PC-3 (cell line): Measurements from ENCODE around the gene LEMD2. TPM values are rescaled to one million over a fixed set of nuclear protein-coding genes. Genes with fewer than 3 reads are reported as not detected.

ENCODE experiments used
- ATAC-seq: fragments of 200-7000 bp; cut with Tn5 transposase; 2 replicates; pipeline ENCODE4 v1.9.1; 2020; ENCODE audit warnings: mild to moderate bottlenecking, moderate library complexity
- BruUV-seq: library from RNA; stranded (reverse); fragments of 400-500 nt; replicated peaks from 2 replicates; lab custom pipeline; 2021; lab: Mats Ljungman, UMichigan
- CTCF ChIA-PET: fragments of 300-600 bp; sonication (Branson Sonifier 250); formaldehyde crosslinking; loops from one replicate; lab custom pipeline; 2022; ENCODE audit warnings: antibody characterized with exemption; lab: Charles Lee
- POLR2A ChIA-PET: fragments of 300-600 bp; sonication (Branson Sonifier 250); formaldehyde crosslinking; loops from one replicate; lab custom pipeline; 2022; ENCODE audit warnings: antibody characterized with exemption; ENCODE audit not compliant: unreplicated experiment; lab: Charles Lee
- DNase-seq: peaks from one replicate; pipeline ENCODE4 v3.0.0-alpha.2; 2015
- H2AFZ ChIP-seq: fragments of 300-600 bp; sonication (generic); 2 replicates; pipeline ENCODE4 v1.6.0; 2016; ENCODE audit warnings: antibody characterized with exemption, low read length
- H3F3A ChIP-seq: fragments of 300-600 bp; sonication (generic); one replicate; pipeline ENCODE4 v1.6.0; 2017; ENCODE audit warnings: antibody characterized with exemption, low read length, control low read depth, mild to moderate bottlenecking; ENCODE audit not compliant: unreplicated experiment
- H3K27ac ChIP-seq: fragments of 300-600 bp; sonication (generic); 2 replicates; pipeline ENCODE4 v1.5.1; 2016; ENCODE audit warnings: mild to moderate bottlenecking, low read length
- H3K27me3 ChIP-seq: fragments of 300-600 bp; sonication (generic); 2 replicates; pipeline ENCODE4 v1.6.1; 2016; ENCODE audit warnings: low read length, mixed read lengths
- H3K36me3 ChIP-seq: fragments of 300-600 bp; sonication (generic); 2 replicates; pipeline ENCODE4 v1.6.1; 2016; ENCODE audit warnings: low read depth, mixed run types, low read length, mixed read lengths
- H3K4me1 ChIP-seq: fragments of 300-600 bp; sonication (generic); 2 replicates; pipeline ENCODE4 v1.5.1; 2016; ENCODE audit warnings: low read length; ENCODE audit not compliant: insufficient read depth
- H3K4me2 ChIP-seq: fragments of 300-600 bp; sonication (generic); 2 replicates; pipeline ENCODE4 v1.6.0; 2016; ENCODE audit warnings: low read length
- H3K4me3 ChIP-seq: fragments of 300-600 bp; sonication (generic); 2 replicates; pipeline ENCODE4 v1.5.1; 2016; ENCODE audit warnings: mild to moderate bottlenecking, low read length, mixed read lengths
- H3K79me2 ChIP-seq: fragments of 300-600 bp; sonication (generic); 2 replicates; pipeline ENCODE4 v1.6.1; 2017; ENCODE audit warnings: low read length, mixed read lengths
- H3K9ac ChIP-seq: fragments of 300-600 bp; sonication (generic); 2 replicates; pipeline ENCODE4 v1.6.0; 2016; ENCODE audit warnings: mild to moderate bottlenecking, low read length
- H3K9me2 ChIP-seq: fragments of 300-600 bp; sonication (generic); replicated peaks from 2 replicates; pipeline ENCODE4 v1.6.1; 2016; ENCODE audit warnings: mixed run types, low read length, mixed read lengths
- H3K9me3 ChIP-seq: fragments of 300-600 bp; sonication (generic); 2 replicates; pipeline ENCODE4 v1.6.1; 2016; ENCODE audit warnings: low read length, mixed read lengths
- H4K20me1 ChIP-seq: fragments of 300-600 bp; sonication (generic); 2 replicates; pipeline ENCODE4 v1.6.1; 2016; ENCODE audit warnings: low read length, mixed read lengths
- EZH2 ChIP-seq: fragments of 300-600 bp; sonication (generic); IDR thresholded peaks from one replicate; pipeline ENCODE4 v1.6.1; 2017; ENCODE audit warnings: antibody characterized with exemption, mild to moderate bottlenecking, low read length; ENCODE audit not compliant: unreplicated experiment
- EZH2phosphoT487 ChIP-seq: fragments of 300-600 bp; sonication (generic); IDR thresholded peaks from 2 replicates; pipeline ENCODE4 v1.6.1; 2018; ENCODE audit warnings: mild to moderate bottlenecking, antibody characterized with exemption, low read length, borderline replicate concordance
- intact Hi-C: fragments of 100-400 bp; cut with micrococcal nuclease; formaldehyde crosslinking; loops from 2 replicates; pipeline ENCODE4 v1.9.0; 2023
- total RNA-seq: library from RNA; depleted of rRNA; stranded (reverse); fragments of >200 nt; gene quantifications from 2 replicates; pipeline ENCODE4 v1.2.3, GENCODE V29; 2014
- TF ChIP-seq, protein P1 (sequence below): fragments of 300-600 bp; sonication (generic); conservative IDR thresholded peaks from 2 replicates; pipeline ENCODE4 v1.5.1; 2017; ENCODE audit warnings: antibody characterized with exemption, low read depth, mild to moderate bottlenecking, low read length

The LEMD2 gene
- total RNA-seq, 1 experiment from 2014 or later = 54.5 TPM

DNA sequence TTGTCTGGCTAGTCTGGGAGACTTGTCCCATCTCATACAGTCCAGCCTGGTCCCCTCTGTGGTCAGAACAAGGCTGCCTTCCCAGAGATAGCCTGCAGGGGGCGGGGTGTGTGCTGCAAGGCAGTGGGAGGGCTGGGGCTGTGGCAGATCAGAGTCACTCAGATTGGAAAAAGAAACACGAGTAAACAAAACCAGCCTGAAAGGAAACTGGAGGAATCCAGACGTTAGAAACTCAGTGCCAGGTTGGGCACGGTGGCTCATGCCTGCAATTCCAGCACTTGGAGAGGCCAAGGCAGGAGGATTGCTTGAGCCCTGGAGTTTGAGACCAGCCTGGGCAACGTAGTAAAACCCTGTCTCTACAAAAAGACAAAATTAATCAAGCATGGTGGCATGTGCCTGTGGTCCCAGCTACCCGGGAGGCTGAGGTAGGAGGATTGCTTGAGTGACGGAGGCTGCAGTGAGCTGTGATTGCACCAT is 20.2 kb downstream of the LEMD2 start:
- peak overlapping the region; percentile 53; the same call in 1 of the 2 replicates for H3K4me2 ChIP-seq
- peaks cover 2% of the 10 kb centered on the region; the same call in 1 of the 2 replicates for H3K4me1 ChIP-seq
- peak; percentile 92 for ATAC-seq
- no peak overlapping the region for H3K9ac ChIP-seq
- no peaks in the 10 kb centered on the region for H3K79me2 ChIP-seq
- ChIA-PET CTCF (interaction anchor here (1.0 kb wide), 1 partner anchor 30 kb away, joined by 3 read pairs; no protein-coding TSS in a partner anchor), POLR2A (no interaction called here)
- H4K20me1 ChIP-seq = no peaks in the 10 kb centered on the region
- H3K36me3 ChIP-seq = peaks cover under 1% of the 10 kb centered on the region; the same call in 1 of the 2 replicates
- BruUV-seq = no TSS peak
- DNase-seq = peak; percentile 86
- peak overlapping the region; percentile 72 for H2AFZ ChIP-seq
- H3K9me2 ChIP-seq = no peaks in the 10 kb centered on the region
- no peaks in the 10 kb centered on the region for H3K27me3 ChIP-seq
- intact Hi-C loops = loop anchor here (1.0 to 10.0 kb wide), 3 partner anchors 20 to 384 kb away; no protein-coding TSS in a partner anchor
- no peak overlapping the region for H3K4me3 ChIP-seq
- no peak overlapping the region for H3K27ac ChIP-seq
- H3K9me3 ChIP-seq = no peaks in the 10 kb centered on the region
- no peaks in the 10 kb centered on the region for H3F3A ChIP-seq
- no peak for TF ChIP-seq EZH2phosphoT487
- TF ChIP-seq, protein P1, sequence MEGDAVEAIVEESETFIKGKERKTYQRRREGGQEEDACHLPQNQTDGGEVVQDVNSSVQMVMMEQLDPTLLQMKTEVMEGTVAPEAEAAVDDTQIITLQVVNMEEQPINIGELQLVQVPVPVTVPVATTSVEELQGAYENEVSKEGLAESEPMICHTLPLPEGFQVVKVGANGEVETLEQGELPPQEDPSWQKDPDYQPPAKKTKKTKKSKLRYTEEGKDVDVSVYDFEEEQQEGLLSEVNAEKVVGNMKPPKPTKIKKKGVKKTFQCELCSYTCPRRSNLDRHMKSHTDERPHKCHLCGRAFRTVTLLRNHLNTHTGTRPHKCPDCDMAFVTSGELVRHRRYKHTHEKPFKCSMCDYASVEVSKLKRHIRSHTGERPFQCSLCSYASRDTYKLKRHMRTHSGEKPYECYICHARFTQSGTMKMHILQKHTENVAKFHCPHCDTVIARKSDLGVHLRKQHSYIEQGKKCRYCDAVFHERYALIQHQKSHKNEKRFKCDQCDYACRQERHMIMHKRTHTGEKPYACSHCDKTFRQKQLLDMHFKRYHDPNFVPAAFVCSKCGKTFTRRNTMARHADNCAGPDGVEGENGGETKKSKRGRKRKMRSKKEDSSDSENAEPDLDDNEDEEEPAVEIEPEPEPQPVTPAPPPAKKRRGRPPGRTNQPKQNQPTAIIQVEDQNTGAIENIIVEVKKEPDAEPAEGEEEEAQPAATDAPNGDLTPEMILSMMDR = peak; percentile 84

DNA sequence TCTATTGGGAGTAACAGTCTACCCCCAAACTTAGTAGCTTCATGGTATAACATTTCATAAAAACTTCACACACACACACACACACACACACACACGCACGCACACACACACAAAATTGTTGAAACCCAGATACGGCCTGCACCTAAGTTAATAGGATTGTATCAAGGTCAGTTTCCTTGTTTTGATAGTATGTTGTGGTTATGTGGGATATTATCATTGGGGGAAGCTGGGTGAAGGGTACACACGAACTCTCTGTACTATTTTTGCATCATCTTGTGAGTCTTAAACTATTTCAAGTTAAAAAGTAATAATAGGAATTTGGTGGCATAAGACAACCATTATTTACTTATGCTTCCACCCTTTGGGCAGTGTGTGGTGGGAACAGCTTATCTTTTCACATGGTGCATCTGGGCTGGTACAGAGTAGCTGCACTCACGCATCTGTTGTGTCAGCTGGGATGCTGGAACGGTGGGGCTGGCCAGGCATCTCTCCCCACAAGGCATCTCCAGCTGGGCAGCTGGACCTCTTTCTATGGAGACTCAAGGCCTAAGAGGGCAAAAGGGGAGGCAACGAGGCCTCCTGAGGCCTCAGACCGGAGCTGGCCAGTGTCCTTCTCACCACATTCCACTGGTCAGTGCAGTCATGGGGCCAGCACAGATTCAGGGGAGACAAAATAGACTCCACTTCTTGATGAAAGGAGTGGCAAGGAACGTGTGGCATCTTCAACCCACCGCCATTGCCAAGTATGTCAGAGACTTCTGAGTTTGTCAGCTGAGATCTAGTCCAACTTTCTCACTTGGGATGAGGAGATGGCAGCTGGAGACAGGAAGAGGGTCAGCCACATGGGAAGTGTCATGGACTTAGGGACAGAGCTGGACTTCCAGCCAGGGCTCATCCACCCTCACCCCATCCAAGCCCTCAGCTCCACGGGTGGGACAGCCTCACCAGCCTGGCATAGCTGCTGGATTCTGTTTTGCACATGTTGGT is 21.7 kb downstream of the LEMD2 start:
- Histone ChIP-seq H3K4me2 (no peak overlapping the region), H2AFZ (no peak overlapping the region), H3F3A (no peaks in the 10 kb centered on the region), H3K4me1 (peaks cover 2% of the 10 kb centered on the region; the same call in 1 of the 2 replicates), H3K9me3 (no peaks in the 10 kb centered on the region), H4K20me1 (no peaks in the 10 kb centered on the region), H3K9ac (no peak overlapping the region), H3K9me2 (no peaks in the 10 kb centered on the region), H3K27me3 (no peaks in the 10 kb centered on the region), H3K4me3 (no peak overlapping the region), H3K36me3 (no peaks in the 10 kb centered on the region), H3K79me2 (no peaks in the 10 kb centered on the region), H3K27ac (no peak overlapping the region)
- TF ChIP-seq EZH2phosphoT487 (no peak), EZH2 (no peak)
- TF ChIP-seq, protein P1 = no peak
- intact Hi-C loops = loop anchor here (5.0 to 10.0 kb wide), 2 partner anchors 258 to 385 kb away; no protein-coding TSS in a partner anchor
- CTCF ChIA-PET = no interaction called here
- DNase-seq (no peak), ATAC-seq (no peak)
- POLR2A ChIA-PET = no interaction called here
- no TSS peak for BruUV-seq
